COLO668 (cell line): ENCODE results near the gene PRKCZ.
A peak's percentile ranks its signal among the peaks of the same experiment; 100 is the strongest.

ENCODE experiments used
- DNase-seq: peaks from one replicate; lab custom pipeline; 2025; ENCODE audit not compliant: unreplicated experiment; lab: John Stamatoyannopoulos, UW

Gene PRKCZ

GRCh38 chr1:2175681-2176454, 125.7 kb downstream of the PRKCZ start:
- DNase-seq = no peak

- no peak for DNase-seq
Measured at GRCh38 chr1:2176615-2177014, 126.4 kb downstream of the PRKCZ start.

DNA sequence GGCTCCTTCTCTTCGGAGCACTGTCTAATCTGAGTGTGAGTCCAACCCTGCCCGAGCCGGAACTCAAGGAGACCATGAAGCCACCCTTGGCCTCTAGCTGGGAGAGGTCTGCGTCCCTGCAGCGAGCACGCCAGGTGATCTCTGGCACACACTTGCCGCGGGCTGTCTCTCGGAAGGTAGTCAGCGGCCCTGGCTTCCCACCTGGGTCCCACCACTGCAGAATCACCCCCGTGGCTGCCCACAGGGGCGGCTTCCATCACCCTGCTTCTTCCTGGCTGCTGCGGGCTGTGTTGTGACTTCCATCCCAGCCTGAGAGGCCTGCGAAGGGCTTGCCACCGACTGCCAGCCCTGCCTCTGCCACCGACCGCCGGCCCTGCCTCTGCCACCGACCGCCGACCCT, 127.3 kb downstream of the PRKCZ start:
- no peak for DNase-seq

- no peak for DNase-seq
Measured at GRCh38 chr1:2177946-2178538, 127.8 kb downstream of the PRKCZ start.

DNA sequence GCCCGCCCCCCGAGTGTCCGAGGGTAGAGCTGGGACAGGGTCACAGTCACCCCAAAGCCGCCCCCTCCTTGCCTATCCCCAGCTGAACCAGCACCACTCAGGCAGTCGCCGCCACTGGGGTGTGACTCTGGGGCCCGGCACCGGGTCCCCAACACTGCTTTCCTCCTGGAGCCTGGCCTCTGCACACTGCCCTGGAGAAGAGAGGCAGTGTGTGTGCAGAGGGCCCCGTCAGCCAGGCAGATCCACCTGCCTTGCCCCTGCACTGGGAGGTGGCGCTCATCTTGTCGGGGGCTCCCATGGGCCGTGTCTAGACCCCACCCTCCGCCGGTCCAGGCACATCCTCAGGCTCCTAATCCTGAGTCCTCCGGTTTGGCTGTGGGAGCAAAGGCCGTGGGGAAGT, 128.7 kb downstream of the PRKCZ start:
- DNase-seq = no peak

GRCh38 chr1:2179283-2180013, 129.2 kb downstream of the PRKCZ start:
- peak; percentile 41 for DNase-seq

DNA sequence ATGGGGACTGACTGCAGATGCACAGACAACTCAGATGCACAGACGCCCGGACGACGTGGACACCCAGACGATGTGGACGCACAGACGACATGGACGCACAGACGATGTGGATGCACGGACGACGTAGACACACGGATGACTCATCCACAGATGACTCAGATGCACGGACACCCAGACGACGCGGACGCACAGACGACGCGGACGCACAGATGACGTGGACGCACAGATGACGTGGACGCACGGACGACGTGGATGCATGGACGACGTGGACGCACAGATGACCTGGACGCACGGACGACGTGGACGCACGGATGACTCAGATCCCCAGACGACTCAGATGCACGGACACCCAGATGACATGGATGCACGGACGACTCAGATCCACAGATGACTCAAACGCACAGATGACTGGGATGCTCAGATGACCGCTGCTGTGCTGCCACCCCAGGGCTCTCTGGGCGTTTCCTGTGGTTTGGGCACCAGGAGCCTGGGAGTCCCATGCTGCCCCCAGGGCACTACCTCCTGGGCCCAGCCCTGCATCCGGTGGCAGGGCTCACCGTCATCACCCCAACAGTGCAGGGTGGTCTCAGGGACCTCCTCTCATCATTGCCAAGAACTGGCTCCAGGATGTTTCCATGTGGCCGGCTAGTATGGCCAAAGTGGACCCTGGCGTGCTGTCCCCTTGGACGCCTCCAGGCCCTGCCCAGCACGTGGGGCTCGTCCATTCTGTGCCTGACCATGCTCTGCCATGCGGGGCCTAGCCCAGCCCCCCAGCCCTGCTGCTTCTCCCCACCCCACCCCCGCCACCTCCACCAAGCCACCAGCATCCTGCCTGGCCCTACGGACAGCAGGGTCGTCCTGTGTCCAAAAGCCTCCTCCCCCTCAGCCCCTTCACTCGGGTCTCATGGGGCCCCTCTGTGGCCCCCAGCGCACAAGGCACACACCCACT, 130.4 kb downstream of the PRKCZ start:
- DNase-seq = no peak

DNA sequence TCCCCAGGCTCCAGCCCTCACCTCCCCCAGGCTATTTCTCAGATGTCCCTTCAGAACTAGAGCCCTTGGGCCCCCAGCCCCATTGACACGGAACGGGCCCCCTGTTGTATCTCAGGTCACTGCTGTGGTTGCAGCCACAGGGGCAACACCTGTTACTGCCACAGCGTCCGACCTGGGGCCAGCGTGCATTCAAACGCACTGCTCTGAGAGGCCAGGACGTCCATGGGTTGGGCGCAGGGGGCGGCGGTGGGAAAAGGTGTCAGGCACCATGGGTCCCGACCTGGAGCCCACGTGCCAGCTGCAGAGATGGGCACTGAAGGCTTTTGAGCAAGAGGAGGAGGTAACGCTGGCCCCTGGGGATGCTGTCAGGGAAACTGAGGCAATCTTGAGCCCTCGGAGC, 131.1 kb downstream of the PRKCZ start:
- DNase-seq = no peak

DNA sequence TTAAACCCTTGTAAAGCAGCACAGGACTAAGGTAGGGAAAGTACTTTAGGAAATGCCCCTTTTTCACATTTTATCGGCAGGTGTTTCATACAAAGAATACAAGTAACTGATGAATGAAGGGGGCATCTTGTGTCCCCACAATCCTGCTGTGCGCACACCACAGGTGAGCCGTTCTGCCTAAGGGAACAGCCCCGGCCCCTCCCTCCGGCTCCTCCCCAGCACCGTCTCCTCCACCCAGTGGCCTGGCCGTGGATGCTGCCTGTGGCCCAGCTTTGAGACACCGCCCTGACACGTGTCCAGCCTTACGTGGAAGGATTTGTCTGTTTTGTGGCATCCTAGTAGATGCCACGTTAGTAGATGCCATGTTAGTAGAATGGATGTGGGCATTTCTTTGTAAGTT, 131.5 kb downstream of the PRKCZ start:
- DNase-seq = no peak

- DNase-seq = no peak
Measured at GRCh38 chr1:2182376-2182775, 132.2 kb downstream of the PRKCZ start.

GRCh38 chr1:2183937-2184334, 133.7 kb downstream of the PRKCZ start:
- DNase-seq = no peak

GRCh38 chr1:2184531-2184930, 134.3 kb downstream of the PRKCZ start:
- DNase-seq = no peak

GRCh38 chr1:2184934-2185333, 134.7 kb downstream of the PRKCZ start:
- no peak for DNase-seq

DNA sequence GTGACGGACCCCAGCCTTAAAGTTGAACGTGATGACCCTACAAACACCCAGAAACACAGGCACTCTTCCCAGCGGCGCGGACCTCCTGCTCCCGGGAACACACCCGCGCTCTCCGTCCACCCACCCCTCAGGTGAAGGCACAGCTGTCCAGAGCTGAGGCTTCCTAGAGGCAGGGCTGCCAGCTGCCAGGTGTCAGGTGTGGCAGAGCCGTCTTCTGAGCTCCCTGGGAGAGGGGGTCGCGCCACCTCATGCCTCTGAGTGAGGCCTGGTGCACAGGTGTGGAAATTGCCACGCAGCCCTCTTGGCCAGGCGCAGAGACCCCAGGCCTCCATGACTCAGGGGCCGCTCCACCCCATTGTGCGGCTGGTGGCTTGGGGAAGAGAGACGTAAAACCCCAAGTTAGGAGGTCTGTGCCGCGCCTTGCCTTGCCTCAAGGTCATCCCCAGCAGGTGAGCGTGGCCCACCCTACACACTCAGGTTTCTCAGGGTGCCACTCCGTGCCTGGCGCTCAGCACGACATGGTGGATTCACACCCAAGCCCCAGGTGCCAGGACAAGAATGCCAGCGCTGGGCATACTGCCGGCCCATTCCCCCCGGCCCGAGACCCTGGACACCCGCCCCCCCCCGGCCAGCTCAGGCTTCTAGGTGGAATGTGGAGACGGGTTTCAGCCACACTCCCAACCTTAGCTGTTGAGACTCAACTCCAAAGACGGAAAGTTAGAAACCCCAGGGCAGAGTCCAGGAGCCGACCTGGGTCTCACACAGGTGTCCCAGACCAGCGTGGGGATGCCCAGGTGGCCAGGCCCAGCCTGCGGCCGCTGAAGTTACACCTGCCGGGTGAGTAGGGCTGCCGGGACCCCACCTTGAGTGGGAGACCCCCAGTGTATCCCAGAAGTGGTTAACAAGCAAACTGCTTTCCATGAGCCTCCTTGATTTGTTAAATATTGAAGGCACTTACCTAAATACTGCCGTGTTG, 136.0 kb downstream of the PRKCZ start:
- DNase-seq = no peak

DNA sequence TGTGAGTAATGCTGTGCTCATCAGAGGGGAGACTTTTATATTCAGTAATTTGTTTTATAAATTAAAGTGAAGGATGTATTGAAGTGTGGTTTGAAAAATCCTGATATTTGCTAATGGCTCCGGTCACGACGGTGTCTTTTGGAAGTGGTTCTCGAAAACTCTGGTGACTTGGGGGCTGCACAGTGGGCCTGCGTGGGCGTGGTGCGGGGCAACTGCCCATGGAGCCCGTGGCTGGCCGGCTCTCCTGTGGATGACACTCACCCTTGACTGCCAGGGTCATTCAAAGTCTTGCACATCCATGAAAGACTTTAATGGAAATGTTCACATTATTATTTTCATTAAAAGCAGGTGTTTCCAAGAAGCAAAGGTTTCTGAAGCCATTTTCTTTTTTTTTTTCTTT, 136.7 kb downstream of the PRKCZ start:
- DNase-seq = no peak

DNA sequence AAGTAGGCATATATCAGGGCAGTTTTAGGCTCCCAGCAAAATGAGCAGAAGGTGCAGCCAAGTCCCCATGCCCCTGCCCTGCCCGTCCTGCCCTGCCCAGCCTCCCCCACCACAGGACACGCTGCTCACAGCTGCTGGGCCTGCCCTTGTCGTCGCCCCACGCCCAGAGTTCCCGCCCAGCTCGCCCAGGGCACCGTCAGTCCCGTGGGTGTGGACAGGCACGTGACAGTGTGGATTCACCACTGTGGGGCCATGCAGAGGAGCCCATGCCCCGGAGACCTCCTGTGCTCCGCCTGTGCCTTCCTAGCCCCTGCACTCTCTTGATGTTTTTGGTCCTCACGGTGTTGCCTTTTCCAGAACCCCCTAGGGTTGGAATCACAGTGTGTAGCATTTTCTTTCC, 137.4 kb downstream of the PRKCZ start:
- no peak for DNase-seq

DNA sequence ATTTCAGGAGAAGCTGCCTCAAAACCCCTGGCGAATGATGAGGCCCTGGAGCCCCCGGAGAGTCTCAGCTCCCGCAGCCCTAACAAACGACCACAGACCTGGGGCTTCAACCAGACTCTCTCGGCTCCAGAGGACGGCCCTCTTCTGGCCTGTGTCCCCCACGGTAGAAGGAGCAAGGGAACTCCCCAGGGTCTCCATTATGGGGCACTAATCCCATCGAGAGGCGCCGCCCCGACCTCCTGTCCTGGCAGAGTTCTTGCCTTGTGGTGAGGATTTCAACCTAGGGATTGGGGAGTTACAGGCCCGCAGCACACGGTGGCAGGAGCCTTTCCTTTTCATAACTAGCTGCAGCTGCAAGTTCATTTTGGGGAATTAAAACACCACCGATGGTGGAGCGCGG, 138.1 kb downstream of the PRKCZ start:
- DNase-seq = no peak

GRCh38 chr1:2189459-2190425, 139.5 kb downstream of the PRKCZ start:
- peak; percentile 99 for DNase-seq

GRCh38 chr1:2190491-2190976, 140.3 kb downstream of the PRKCZ start:
- peak; percentile 54 for DNase-seq
